ENCODE data around the gene HDAC9. TPM values are rescaled to one million over a fixed set of nuclear protein-coding genes. Genes with fewer than 3 reads are reported as not detected.

HDAC9 gene
- total RNA-seq, 4 donors from 2014 or later = 51.2 to 194 (median 106) TPM

DNA sequence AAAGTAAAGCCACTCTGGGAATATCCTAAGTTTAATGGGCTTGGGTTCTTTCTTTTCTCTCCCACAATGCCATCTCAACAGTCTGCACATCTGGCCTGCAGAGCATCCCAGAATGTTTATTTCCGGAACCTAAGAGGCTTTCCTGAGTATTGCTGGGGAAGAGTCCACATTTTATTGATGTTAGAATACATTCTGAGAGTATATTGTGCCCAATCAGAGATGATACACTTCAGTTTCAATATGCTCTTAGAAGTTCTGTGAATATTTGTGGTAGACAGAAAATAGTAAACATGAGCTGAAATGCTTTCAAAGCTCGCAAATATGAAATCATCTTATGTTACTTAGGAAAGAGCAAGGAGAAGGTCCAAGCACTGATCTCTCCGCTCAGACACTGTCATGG lies 421.3 kb downstream of the HDAC9 start:
- no peak for TF ChIP-seq EP300 (IDR thresholded peaks at IDR 0.05)
- no peak for TF ChIP-seq POLR2A (IDR thresholded peaks at IDR 0.05)
- TF ChIP-seq POLR2AphosphoS5 (IDR thresholded peaks at IDR 0.05) = no peak
- TF ChIP-seq, protein P1, sequence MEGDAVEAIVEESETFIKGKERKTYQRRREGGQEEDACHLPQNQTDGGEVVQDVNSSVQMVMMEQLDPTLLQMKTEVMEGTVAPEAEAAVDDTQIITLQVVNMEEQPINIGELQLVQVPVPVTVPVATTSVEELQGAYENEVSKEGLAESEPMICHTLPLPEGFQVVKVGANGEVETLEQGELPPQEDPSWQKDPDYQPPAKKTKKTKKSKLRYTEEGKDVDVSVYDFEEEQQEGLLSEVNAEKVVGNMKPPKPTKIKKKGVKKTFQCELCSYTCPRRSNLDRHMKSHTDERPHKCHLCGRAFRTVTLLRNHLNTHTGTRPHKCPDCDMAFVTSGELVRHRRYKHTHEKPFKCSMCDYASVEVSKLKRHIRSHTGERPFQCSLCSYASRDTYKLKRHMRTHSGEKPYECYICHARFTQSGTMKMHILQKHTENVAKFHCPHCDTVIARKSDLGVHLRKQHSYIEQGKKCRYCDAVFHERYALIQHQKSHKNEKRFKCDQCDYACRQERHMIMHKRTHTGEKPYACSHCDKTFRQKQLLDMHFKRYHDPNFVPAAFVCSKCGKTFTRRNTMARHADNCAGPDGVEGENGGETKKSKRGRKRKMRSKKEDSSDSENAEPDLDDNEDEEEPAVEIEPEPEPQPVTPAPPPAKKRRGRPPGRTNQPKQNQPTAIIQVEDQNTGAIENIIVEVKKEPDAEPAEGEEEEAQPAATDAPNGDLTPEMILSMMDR (IDR thresholded peaks at IDR 0.05) = no peak
- Histone ChIP-seq H3K36me3 (no peaks in the 10 kb centered on the region), H3K27ac (no peak overlapping the region), H3K27me3 (no peaks in the 10 kb centered on the region), H3K9me3 (peaks cover 0 to 8% (median 0%) of the 10 kb centered on the region in 3 donors), H3K4me3 (no peak overlapping the region), H3K4me1 (no peaks in the 10 kb centered on the region)
- WGBS, 2 donors (ENCODE audit: low coverage in 1 of 2) = 85 to 94% methylated on average over 3 of the region's 3 CpGs
- no peak for ATAC-seq

GRCh38 chr7:18927134-18927533 lies 431.6 kb downstream of the HDAC9 start:
- TF ChIP-seq POLR2AphosphoS5 (IDR thresholded peaks at IDR 0.05) (no peak), EP300 (IDR thresholded peaks at IDR 0.05) (no peak), POLR2A (IDR thresholded peaks at IDR 0.05) (no peak)
- TF ChIP-seq, protein P1 (IDR thresholded peaks at IDR 0.05) = no peak
- ATAC-seq = no peak
- H3K27ac ChIP-seq = no peak overlapping the region
- H3K4me1 ChIP-seq = no peaks in the 10 kb centered on the region
- WGBS, 2 donors (ENCODE audit: low coverage in 1 of 2) = 65 to 75% methylated on average over 2 of the region's 2 CpGs
- H3K36me3 ChIP-seq = no peaks in the 10 kb centered on the region
- H3K9me3 ChIP-seq = no peaks in the 10 kb centered on the region
- no peak overlapping the region for H3K4me3 ChIP-seq
- H3K27me3 ChIP-seq = no peaks in the 10 kb centered on the region

- no peaks in the 10 kb centered on the region for H3K9me3 ChIP-seq
- no peaks in the 10 kb centered on the region for H3K27me3 ChIP-seq
- H3K4me3 ChIP-seq = no peak overlapping the region
- H3K36me3 ChIP-seq = no peaks in the 10 kb centered on the region
- TF ChIP-seq, protein P1 (IDR thresholded peaks at IDR 0.05) = no peak
- no peak for TF ChIP-seq POLR2AphosphoS5 (IDR thresholded peaks at IDR 0.05)
- no peak for TF ChIP-seq EP300 (IDR thresholded peaks at IDR 0.05)
- no peak for TF ChIP-seq POLR2A (IDR thresholded peaks at IDR 0.05)
- no peaks in the 10 kb centered on the region for H3K4me1 ChIP-seq
- no peak for ATAC-seq
- H3K27ac ChIP-seq = no peak overlapping the region
These were observed 440.7 kb downstream of the HDAC9 start for GRCh38 chr7:18936265-18936664.

- 62 to 77% methylated on average over 2 of the region's 2 CpGs for whole genome bisulfite sequencing, 2 donors (ENCODE audit: low coverage in 1 of 2)
- no peak for ATAC-seq
- Histone ChIP-seq H3K27me3 (no peaks in the 10 kb centered on the region), H3K9me3 (no peaks in the 10 kb centered on the region), H3K4me1 (no peaks in the 10 kb centered on the region), H3K27ac (no peak overlapping the region), H3K4me3 (no peak overlapping the region), H3K36me3 (no peaks in the 10 kb centered on the region)
- TF ChIP-seq, protein P1 (IDR thresholded peaks at IDR 0.05) = no peak
- TF ChIP-seq POLR2A (IDR thresholded peaks at IDR 0.05) = no peak
- TF ChIP-seq EP300 (IDR thresholded peaks at IDR 0.05) = no peak
- TF ChIP-seq POLR2AphosphoS5 (IDR thresholded peaks at IDR 0.05) = no peak
These were observed 444.4 kb downstream of the HDAC9 start for GRCh38 chr7:18939771-18940592.

DNA sequence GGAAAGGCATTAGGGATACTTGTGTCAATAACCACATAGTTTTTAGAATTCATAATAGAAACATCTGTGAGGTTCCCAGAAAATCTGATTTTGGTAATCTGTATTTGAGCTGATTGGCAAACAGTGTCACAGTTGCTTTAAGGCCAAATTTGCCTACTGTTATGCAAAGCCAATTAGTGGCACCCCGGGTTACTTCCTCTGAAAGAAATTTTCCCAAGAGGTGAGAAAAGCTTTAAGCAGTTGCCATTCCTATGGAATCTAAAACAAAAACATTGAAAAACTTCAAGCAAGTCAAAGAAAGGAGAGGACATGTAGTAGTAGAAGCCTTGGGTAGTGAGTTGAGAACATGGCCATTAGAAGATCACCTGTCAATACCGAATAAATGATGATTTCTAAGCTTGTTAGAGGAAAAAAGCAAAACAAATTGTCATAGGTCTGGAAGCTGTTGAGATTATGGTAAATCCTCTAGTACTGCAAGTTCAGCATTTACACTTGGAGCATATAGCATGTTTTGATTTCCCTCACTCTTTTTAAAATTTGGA lies 445.1 kb downstream of the HDAC9 start:
- no peaks in the 10 kb centered on the region for H3K36me3 ChIP-seq

More for the DNA sequence above, 445.1 kb downstream of the HDAC9 start:
- no peak overlapping the region for H3K4me3 ChIP-seq
- 53 to 62% methylated on average over 2 of the region's 2 CpGs for WGBS, 2 donors (ENCODE audit: low coverage in 1 of 2)
- TF ChIP-seq, protein P1 (IDR thresholded peaks at IDR 0.05) = no peak
- no peak for TF ChIP-seq POLR2AphosphoS5 (IDR thresholded peaks at IDR 0.05)
- TF ChIP-seq EP300 (IDR thresholded peaks at IDR 0.05) = no peak
- ATAC-seq = no peak
- H3K4me1 ChIP-seq = no peaks in the 10 kb centered on the region
- H3K9me3 ChIP-seq = no peaks in the 10 kb centered on the region
- no peak overlapping the region for H3K27ac ChIP-seq
- H3K27me3 ChIP-seq = no peaks in the 10 kb centered on the region

All from gastroesophageal sphincter (tissue), 4 donors.